Femur (tissue), 1 donor: ENCODE measurements around the gene WDR54.
"Not testable (repeated sequence)": the region's sequence is repeated elsewhere in the genome, so short reads cannot be mapped to it uniquely, and the experiment has no call there.

Experiments used
- DNase-seq: peaks from one replicate; pipeline ENCODE4 v3.0.0-alpha.2; 2017

WDR54 gene

DNA sequence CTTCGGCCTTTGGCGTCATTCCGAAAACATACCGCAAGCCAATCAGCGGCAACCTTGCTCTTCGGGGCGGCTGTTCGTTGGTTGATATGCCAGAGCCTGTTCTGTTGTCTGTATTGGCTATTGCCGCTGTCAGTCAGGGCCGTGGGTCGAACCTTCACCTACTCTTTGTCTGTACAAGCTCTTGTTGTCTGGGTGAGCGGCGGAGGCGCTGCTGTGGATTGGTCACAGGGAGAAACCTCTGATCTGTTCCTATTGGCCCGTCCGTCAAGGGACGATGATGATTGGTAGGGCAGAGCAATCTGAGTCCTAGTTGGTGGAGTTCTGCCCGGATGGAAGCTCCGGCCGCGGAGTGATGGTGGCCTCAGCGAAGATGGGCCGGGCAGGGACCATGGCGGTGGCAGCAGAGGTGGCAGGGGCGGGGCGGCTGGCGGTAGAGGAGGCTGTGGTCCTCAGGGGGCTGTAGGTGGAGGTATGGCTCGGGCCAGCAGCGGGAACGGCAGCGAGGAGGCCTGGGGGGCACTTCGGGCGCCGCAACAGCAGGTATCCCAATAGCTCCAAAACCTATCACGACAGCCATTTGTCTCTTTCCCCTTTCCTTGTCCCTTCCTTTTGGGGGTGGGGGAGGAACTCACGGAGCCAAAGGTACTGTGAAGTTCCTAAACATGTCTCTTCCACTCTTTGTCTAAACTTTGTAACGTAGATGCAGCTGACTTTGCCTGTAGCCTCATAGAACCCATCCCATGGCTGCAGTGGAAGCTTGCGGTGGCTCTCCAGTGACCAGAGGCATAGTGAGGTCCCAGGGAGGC lies 36.8 kb downstream of the WDR54 start, which contains the start of gene WBP1:
WBP1 (plus strand) TSS at position 307 of the 806 bp plus-strand sequence; CDS start at position 472, 165 bp downstream.
- DNase-seq: peak; percentile 100

DNA sequence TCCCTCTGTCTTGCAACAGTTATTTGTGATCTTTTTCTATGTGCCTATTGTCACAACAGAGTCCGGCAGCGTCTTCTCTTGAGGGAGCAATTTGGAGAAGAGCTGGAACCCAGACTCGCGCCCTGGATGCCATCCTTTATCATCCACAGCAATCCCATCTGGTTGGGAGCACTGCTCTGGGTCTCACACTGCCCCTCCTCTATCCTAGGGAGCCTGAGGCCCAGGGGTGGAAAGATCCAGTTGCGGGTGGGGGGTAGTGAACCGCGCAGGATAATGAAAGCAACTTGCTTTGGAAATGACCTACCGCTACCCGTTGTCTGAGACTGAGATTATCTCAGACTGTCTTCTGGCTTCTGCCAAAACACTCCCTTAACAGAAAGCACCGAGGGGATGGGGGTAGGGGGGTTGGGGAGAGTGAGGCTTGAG lies 37.4 kb downstream of the WDR54 start:
- no peak for DNase-seq

DNA sequence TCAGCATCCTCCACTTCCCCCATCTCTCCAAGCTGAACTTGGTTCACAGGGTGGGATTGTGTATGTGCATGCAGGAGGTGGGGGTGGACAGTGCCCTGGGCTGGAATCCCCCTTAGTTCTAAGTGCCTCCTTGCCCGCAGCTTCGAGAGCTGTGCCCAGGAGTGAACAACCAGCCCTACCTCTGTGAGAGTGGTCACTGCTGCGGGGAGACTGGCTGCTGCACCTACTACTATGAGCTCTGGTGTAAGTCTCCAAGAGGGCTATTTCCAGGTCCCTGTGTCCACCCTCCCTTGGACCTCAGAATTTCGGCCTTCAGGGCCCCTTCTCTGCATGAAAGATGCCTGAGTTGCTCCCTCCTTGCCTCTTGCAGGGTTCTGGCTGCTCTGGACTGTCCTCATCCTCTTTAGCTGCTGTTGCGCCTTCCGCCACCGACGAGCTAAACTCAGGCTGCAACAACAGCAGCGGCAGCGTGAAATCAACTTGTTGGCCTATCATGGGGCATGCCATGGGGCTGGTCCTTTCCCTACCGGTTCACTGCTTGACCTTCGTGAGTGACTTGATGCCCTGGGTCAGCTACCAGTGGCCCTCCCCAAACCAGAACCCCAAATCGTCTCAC lies 38.1 kb downstream of the WDR54 start:
- DNase-seq: not testable (repeated sequence)

DNA sequence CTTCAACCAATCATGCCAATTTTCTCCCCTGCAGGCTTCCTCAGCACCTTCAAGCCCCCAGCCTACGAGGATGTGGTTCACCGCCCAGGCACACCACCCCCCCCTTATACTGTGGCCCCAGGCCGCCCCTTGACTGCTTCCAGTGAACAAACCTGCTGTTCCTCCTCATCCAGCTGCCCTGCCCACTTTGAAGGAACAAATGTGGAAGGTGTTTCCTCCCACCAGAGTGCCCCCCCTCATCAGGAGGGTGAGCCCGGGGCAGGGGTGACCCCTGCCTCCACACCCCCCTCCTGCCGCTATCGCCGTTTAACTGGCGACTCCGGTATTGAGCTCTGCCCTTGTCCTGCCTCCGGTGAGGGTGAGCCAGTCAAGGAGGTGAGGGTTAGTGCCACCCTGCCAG lies 38.7 kb downstream of the WDR54 start:
- DNase-seq: not testable (repeated sequence)

DNA sequence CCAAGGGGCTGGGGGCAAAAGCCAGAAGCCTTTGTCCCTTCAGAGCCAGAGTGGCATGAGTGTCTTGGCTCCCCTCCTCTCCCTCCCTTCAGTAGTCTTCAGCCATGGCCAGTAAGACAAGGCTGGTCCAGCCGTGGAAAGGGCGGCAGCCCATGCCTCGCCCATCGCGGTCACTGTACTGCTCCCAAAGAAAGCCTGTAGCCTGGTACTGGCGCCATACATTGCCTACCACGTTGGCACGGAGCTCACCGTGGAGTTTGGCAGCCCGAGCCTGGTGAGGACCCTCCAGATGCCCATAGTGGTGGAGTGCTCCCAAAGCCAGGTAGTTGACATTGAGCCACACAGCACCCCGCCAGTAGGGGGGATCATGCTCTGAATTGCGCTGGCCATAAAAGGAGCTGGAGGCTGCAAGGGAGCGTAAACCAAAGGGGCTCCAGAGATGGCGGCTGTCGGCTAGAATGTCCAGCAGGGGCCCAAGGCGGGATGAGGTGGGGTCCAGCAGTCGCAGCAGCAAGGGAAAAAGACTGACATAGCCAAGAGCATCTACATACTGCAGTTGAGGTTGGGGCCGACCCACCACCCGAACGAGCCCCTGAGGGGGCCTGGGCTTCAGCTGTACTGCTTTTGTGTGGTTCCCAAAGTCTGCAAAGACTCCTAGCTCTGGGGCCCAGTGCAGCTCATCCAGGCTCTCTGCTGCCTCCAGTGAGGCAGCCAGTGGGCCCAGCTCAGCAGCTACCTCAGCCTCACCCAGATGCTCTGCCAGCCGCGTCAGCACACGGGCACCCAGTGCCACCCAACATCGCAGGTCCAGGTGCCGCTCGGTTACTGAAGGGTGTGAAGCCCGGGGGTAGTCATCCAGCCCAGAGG lies 39.9 kb downstream of the WDR54 start:
- no peak for DNase-seq

DNA sequence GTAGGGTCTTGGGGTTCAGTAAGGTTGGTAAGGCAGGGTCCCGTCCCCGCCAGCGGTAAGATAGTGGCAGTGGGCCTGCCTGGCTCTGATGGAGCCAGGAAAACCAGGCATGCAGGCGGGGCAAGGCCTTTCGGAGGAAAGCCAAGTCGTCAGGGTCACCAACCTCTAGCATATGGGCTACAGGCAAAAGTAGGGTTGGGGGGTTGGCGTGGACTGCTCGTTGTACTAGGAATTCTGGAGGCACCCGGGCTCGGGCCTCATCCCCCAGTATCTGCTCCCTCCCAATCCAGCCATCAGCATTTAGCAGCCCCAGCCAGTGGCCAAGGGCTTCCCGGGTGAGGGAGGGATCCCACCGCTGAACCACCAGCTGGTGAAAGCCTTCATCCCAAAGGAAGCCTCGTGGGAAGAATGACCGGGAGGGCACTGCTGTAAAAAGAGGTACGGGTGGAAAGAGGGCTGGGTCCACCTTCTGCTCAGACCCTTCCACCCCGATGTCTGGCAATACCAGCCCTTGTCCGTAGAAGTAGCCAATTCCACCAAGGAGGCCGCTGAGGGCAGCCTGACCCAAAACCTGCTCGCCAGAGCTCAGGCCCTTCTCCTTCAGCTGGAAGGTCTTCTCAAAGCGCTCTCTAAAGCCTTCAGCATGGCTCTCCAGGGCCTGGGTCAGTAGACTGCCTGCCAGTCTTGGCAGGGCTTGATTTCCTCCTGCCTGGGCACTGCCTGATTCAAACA lies 40.7 kb downstream of the WDR54 start:
- no peak for DNase-seq

DNA sequence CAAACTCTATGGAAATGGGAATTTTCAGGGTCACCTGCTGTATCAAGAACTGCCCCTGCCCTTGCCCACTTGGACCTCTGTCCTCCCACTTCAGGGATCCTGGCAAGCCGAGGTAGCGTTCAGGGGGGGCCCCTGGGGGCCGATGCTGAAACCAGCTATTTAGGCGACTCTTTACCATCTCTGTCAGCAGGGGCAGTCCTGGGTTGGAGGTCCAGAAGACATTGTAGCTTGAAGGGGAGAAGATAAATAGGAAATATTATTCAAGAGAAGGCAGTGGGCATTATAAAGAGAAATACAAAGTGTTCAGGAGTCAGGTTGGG lies 41.2 kb downstream of the WDR54 start:
- no peak for DNase-seq

DNA sequence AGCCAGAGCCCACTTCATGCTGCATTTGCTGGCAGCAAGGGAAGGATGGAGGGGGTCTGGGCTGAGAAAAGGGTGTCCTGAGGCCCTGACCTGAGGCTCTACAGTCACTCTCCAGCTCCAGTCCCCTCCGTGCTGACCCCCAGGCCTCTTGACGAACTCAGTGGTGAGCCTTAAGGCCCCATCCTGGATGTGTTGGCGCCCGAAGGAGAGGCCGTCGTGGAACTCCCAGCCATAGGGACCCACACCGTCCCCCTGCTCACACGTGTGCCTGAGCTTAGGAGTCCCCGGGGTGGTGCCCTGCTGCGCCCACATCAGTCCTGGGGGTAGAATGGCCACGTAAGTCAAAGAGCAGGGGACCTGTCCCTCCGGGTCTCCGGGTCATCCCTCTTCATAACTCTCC lies 42.9 kb downstream of the WDR54 start:
- DNase-seq: no peak

DNA sequence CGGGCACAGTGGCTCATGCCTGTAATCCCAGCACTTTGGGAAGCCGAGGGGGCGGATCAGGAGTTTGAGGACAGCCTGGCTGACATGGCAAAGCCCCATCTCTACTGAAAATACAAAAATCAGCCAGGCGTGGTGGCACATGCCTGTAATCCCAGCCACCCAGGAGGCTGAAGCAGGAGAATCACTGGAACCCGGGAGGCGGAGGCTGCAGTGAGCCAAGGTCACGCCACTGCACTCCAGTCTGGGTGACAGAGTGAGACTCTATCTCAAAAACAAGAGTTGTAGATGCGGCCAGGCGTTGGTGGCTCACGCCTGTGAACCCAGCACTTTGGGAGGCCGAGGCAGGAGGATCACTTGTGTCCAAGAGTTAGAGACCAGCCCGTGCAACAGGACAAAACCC lies 49.2 kb downstream of the WDR54 start:
- not testable (repeated sequence) for DNase-seq

DNA sequence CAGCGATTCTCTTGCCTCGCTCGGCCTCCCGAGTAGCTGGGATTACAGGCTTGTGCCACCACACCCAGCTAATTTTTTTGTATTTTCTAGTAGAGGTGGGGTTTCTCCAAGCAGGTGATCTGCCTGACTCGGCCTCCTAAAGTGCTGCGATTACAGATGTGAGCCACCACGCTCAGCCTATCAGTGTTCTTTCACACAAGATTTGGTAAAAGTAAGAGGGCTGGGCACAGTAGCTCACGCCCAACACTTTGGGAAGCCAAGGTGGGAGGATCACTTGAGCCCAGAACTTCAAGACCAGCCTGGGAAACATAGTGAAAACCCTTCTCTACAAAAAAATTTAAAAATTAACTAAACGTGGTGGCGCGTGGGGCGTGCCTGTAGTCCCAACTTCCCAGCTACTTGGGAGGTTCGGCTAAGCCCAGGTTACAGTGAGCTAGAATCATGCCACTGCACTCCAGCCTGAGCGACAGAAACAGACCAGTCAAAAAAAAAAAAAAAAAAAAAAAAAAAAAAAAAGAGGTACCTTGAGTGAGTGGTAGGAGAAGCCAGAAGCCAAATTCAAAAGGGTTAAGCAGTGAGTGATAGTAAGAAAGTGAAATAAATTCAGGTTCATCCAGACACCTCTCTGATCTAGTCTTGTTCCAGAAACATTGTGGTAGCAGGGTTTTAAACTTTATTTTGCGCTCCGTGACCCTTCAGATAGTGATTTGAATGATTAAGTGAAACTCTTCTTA lies 50.0 kb downstream of the WDR54 start:
- DNase-seq: no peak

DNA sequence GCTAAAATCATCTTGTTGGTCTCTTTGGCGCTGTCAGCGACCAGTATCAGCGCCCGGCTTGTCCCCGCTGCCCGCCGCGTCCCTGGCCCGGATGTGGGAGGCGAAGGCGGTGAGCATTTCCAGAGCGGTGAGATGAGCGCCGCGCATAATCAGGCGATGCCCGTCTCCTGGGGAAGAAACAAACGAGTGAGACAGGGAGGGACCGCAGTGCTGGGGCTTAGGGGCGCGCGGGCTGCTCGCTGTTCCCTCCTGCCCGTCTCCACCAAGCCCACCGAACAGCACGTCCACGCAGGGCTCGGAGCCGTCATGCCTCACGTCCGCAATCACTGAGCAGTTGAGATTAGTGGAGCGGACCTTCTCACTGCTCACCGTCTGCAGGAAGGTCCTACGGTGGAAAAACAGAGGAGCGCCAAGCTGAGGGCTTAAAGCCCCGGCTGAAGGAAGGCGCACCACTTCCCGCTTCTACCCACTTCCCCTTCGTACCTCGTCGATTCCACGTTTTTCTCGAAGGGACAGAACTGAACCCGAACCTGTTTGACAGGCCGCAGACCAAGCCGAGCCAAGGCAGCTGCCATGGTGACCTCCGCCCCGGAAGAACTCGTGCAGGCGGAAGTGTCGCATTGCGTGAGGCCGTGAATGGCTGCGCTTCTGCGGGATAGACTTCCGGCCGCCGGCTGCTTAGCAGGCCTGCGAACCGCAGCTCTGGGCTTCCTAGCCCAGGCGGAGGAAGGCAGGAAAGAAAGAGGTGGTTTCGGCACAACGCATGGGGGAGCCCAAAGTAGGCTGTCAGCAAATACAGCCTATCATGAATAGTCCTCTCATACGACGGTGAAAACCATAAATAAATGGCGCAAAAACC lies 50.8 kb downstream of the WDR54 start, which contains the start of gene MRPL53:
MRPL53 (minus strand) TSS at position 595 of the 859 bp plus-strand sequence; CDS start at position 575, 20 bp downstream.
- DNase-seq: peak; percentile 97

DNA sequence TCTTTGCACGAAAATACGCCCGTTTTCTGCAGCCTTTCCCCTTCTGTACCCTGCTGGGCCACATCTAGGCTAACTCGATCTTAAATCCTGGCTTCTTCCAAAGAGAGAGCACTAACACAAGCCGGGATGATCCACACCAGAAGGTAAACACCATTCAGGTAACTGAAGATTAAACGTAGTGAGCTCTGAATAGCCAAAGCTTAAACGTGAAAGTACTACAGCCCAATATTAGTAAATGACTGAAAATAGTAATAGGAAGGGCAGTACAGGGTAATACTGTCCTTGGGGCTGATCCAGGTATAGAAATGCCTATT lies 51.4 kb downstream of the WDR54 start:
- DNase-seq: no peak

DNA sequence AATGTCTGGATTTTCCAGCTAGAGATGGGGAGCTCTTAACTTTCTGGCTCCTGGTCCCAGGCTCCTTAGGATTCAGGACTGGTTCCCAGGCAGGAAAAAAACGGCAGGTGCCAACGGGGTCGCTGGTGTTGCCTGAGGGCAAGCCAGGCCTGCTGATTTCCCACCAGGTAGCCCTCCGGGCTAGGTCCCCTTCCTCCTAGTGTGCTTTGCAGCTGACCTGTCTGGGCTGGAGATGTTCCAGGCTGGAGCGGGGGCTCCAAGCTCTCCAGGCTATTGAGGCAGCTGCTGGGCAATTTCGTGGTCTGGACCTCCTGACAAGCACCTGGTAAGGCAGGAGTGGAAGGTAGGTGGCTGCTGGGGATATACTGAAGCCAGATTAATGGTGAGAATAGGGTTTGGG lies 53.0 kb downstream of the WDR54 start:
- no peak for DNase-seq

DNA sequence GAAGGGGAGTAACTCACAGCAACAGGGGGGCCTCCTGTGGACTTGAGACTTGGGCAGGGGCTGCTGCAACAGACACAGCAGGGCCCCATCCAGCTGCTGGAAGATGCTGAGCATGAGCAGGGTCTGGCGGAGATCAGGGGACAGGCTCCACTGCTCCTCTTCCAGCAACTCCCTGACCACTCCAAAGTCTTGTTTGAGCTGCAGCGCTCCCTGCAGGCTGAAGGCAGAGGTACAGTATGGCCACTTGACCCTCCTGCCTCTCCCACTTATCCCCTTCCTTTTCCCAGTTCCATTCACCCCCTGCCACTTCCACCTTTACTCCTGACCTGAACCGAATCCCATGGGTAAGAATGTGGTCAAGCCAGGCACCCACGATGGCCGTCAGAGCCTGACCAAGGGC lies 53.4 kb downstream of the WDR54 start:
- DNase-seq: no peak
